Endometrial microvascular endothelial cells (primary cell): ENCODE measurements around the gene ADCY9. TPM values are rescaled to one million over a fixed set of nuclear protein-coding genes. Genes with fewer than 3 reads are reported as not detected.
"Not testable (repeated sequence)": the region's sequence is repeated elsewhere in the genome, so short reads cannot be mapped to it uniquely, and the experiment has no call there.

Source experiments
- in situ Hi-C: cut with HindIII; loops from 2 replicates; pipeline ENCODE4 v1.10.0; 2017; ENCODE audit warnings: low sequenced_read_pairs, low pct_unique_long_range_greater_than_20kb; ENCODE audit errors: inconsistent ontology term
- total RNA-seq: library from RNA; depleted of rRNA; stranded (reverse); fragments of >200 nt; gene quantifications from one replicate; pipeline ENCODE4 v1.2.3, GENCODE V29; 2015; ENCODE audit errors: inconsistent ontology term

The ADCY9 gene
- total RNA-seq, 1 donor from 2014 or later: 24.2 TPM

- in situ Hi-C loops: no loop called here
Measured at GRCh38 chr16:4055748-4056147, 60.5 kb downstream of the ADCY9 start.

- in situ Hi-C loops: no loop called here
Measured at GRCh38 chr16:4053301-4053845, 62.9 kb downstream of the ADCY9 start.

- in situ Hi-C loops: no loop called here
Measured at GRCh38 chr16:4052801-4053293, 63.4 kb downstream of the ADCY9 start.

GRCh38 chr16:4052096-4052495, 64.1 kb downstream of the ADCY9 start:
- in situ Hi-C loops: no loop called here

DNA sequence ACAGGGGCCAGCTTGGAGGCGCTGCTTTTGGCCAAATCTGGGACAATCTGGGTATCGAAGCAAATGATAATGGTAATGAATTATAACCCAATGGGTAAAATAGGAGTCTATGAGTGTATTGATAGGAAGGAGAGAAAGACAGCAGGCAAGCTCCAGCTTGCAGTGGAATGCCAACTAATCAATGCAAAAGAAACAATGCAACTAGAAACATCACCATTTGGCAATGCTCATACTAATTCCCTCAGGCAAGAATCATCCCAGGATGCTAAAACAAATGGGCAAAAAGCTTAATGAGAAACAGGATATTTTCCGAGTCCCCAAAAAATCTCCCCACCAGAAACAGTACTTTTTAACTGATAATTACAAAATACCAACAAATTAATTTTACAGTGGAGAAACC, 64.7 kb downstream of the ADCY9 start:
- in situ Hi-C loops: no loop called here

GRCh38 chr16:4049031-4049430, 67.2 kb downstream of the ADCY9 start:
- in situ Hi-C loops: no loop called here

DNA sequence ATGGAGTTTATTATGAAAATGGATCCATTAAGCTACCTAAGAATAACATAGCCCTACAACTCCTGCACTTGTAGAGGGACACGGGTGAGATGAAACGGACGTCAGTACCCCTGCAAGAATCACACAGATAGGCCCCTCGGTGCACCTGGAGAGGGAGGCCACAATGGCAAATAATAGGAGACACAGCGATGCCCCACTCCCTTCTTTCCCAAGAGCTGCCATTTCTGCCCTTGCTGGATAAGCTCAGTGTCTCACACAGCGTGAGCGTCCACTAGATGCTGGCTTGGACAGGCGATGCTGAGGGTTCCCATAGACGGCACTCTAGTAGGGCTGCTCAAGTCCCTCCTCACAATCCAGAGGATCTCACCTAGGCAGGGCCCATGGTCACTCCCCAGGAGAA, 67.8 kb downstream of the ADCY9 start:
- in situ Hi-C loops: no loop called here

DNA sequence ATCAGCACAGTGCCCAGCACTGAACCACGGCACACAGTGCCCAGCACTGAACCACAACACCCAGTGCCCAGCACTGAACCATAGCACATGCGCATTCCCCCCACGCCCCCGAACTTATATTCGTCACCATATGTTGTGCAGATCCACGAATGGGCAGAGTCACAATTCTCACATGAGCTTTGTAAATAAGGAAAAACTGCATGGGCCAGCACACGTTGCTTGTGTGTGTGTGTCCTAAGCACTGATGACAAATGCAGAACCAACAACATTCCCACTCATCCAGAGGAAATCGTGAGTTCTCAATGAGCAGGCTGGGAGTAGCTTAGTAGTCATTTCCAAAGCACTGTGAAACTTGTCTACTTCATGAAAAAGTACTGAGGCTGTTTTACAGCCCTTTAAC, 70.0 kb downstream of the ADCY9 start:
- in situ Hi-C loops: no loop called here

GRCh38 chr16:4045561-4045960, 70.7 kb downstream of the ADCY9 start:
- in situ Hi-C loops: not testable (repeated sequence)

DNA sequence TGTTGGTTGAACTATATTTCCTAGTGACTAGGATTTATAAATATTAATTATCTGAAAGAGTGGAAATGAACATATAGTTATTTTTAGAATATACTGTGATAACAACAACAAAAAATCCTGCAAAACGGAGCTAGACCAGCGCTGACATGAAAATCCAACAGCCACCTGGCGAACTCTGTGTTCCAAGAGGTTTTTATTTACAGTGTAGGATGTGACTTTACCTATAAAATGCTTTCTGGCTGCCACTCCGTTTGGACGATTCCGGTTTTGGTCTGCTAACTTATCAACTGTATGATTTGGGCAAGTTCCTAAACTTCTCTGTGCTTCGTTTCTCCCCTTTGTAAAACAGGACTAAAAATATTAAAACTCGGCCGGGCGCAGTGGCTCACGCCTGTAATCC, 73.7 kb downstream of the ADCY9 start:
- in situ Hi-C loops: no loop called here

GRCh38 chr16:4038448-4038847, 77.8 kb downstream of the ADCY9 start:
- in situ Hi-C loops: no loop called here

- in situ Hi-C loops: not testable (repeated sequence)
Measured at GRCh38 chr16:4036952-4037351, 79.3 kb downstream of the ADCY9 start.

- in situ Hi-C loops: no loop called here
Measured at GRCh38 chr16:4034963-4035362, 81.3 kb downstream of the ADCY9 start.

GRCh38 chr16:4033951-4034350, 82.3 kb downstream of the ADCY9 start:
- in situ Hi-C loops: no loop called here

GRCh38 chr16:4032768-4033167, 83.5 kb downstream of the ADCY9 start:
- in situ Hi-C loops: no loop called here

DNA sequence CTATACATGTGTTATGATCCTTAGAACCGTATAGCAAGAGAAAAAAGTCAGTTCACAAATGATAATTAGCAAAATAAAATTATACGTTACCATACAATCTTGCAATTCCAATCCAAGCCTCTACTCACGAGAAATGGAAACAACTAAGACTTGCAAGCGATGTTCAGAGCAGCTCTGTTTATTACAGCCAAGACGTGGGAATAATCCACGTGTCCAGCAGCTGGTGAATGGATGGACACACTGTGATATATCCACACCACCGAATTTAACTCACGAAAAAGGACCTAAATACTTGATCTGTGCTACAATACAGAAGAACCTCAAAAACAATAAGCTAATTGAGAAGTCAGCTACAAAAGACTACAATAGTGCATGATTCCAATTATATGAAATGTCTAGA, 88.1 kb downstream of the ADCY9 start:
- in situ Hi-C loops: no loop called here

- in situ Hi-C loops: no loop called here
Measured at GRCh38 chr16:4026854-4027253, 89.4 kb downstream of the ADCY9 start.

- in situ Hi-C loops: no loop called here
Measured at GRCh38 chr16:4025428-4025827, 90.8 kb downstream of the ADCY9 start.

GRCh38 chr16:4021916-4022315, 94.3 kb downstream of the ADCY9 start:
- in situ Hi-C loops: no loop called here

GRCh38 chr16:4021070-4021779, 95.0 kb downstream of the ADCY9 start:
- in situ Hi-C loops: no loop called here

DNA sequence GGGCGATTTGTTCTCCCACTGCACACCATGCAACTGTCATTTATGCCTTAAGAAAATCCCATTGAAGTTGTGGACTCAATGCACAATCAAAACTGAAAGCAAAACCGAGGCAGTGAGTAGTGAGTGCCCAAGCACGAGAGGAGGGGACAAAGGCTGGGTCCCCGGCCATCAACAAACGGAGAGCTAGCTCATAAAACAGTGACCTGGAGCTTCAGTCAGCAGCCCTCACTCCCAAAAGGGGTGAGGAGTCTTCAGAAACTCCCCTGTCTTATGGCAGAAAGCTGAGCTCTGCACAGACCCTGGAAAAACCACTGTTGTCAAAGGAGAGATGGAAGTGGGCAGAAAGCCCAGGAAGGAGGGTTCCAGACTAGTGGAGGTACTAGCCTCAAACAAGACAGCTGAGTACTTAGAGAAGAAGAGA, 96.9 kb downstream of the ADCY9 start:
- in situ Hi-C loops: no loop called here
